OCI-LY7 (cell line): ENCODE results near the gene IQSEC1. TPM values are rescaled to one million over a fixed set of nuclear protein-coding genes. Genes with fewer than 3 reads are reported as not detected.
A peak's percentile ranks its signal among the peaks of the same experiment; 100 is the strongest.

Source experiments
- BruUV-seq: library from RNA; stranded (reverse); fragments of 400-500 nt; replicated peaks from 2 replicates; lab custom pipeline; 2021; lab: Mats Ljungman, UMichigan
- CTCF ChIA-PET: fragments of 300-600 bp; sonication (Branson Sonifier 250); formaldehyde crosslinking; loops from one replicate; lab custom pipeline; 2022; ENCODE audit warnings: antibody characterized with exemption; ENCODE audit not compliant: unreplicated experiment; lab: Charles Lee
- POLR2A ChIA-PET: fragments of 300-600 bp; sonication (Branson Sonifier 250); formaldehyde crosslinking; loops from one replicate; lab custom pipeline; 2022; ENCODE audit warnings: antibody characterized with exemption; lab: Charles Lee
- DNase-seq: peaks from one replicate; pipeline ENCODE4 v3.0.0-alpha.2; 2015; ENCODE audit warnings: low spot score
- H2AFZ ChIP-seq: fragments of 200-600 bp; sonication (generic), shearing (Covaris generic); 2 replicates; pipeline ENCODE4 v1.6.1; 2014; ENCODE audit warnings: mild to moderate bottlenecking, antibody characterized with exemption, low read length, moderate library complexity
- H3K27ac ChIP-seq: fragments of 200-600 bp; sonication (generic); 2 replicates; pipeline ENCODE4 v1.5.1; 2014; ENCODE audit warnings: mixed run types, low read depth, mild to moderate bottlenecking, moderate library complexity, low read length, inconsistent platforms; ENCODE audit not compliant: poor library complexity, severe bottlenecking
- H3K36me3 ChIP-seq: fragments of 200-600 bp; sonication (generic); 2 replicates; pipeline ENCODE4 v1.6.1; 2014; ENCODE audit warnings: mild to moderate bottlenecking, antibody characterized with exemption, low read length, moderate library complexity, mixed read lengths; ENCODE audit not compliant: insufficient read depth
- H3K4me1 ChIP-seq: fragments of 200-600 bp; sonication (generic); 2 replicates; pipeline ENCODE4 v1.5.1; 2014; ENCODE audit warnings: mild to moderate bottlenecking, low read length; ENCODE audit not compliant: insufficient read depth, poor library complexity, severe bottlenecking
- H3K4me2 ChIP-seq: fragments of 200-600 bp; sonication (generic); 2 replicates; pipeline ENCODE4 v1.6.1; 2014; ENCODE audit warnings: mild to moderate bottlenecking, low read length
- H3K4me3 ChIP-seq: fragments of 200-600 bp; sonication (generic); 2 replicates; pipeline ENCODE4 v1.5.1; 2014; ENCODE audit warnings: mild to moderate bottlenecking, low read depth, low read length; ENCODE audit not compliant: poor library complexity, severe bottlenecking
- H3K79me2 ChIP-seq: fragments of 200-600 bp; sonication (generic); 2 replicates; pipeline ENCODE4 v1.6.1; 2016; ENCODE audit warnings: low read depth, mild to moderate bottlenecking, low read length, moderate library complexity, mixed read lengths; ENCODE audit not compliant: insufficient read depth
- H3K9me2 ChIP-seq: fragments of 200-600 bp; sonication (generic); 2 replicates; pipeline ENCODE4 v1.6.1; 2016; ENCODE audit warnings: mild to moderate bottlenecking, low read length, mixed read lengths; ENCODE audit not compliant: insufficient read depth
- H3K9me3 ChIP-seq: fragments of 200-600 bp; sonication (generic); 2 replicates; pipeline ENCODE4 v1.6.1; 2014; ENCODE audit warnings: mild to moderate bottlenecking, mixed run types, low read length, mixed read lengths
- H4K20me1 ChIP-seq: fragments of 200-600 bp; sonication (generic); 2 replicates; pipeline ENCODE4 v1.6.1; 2014; ENCODE audit warnings: mild to moderate bottlenecking, antibody characterized with exemption, low read length, moderate library complexity, mixed read lengths; ENCODE audit not compliant: insufficient read depth
- EZH2phosphoT487 ChIP-seq: fragments of 200-600 bp; sonication (generic); IDR thresholded peaks from 2 replicates; pipeline ENCODE4 v1.6.1; 2018; ENCODE audit warnings: low read depth, borderline replicate concordance, mild to moderate bottlenecking, mixed run types, antibody characterized with exemption, low read length, moderate library complexity, mixed read lengths
- intact Hi-C: fragments of 100-400 bp; cut with micrococcal nuclease; formaldehyde crosslinking; loops from one replicate; pipeline ENCODE4 v1.10.0; 2022; ENCODE audit not compliant: unreplicated experiment
- total RNA-seq, 2 experiments: library from RNA; depleted of rRNA in 1 of 2; stranded (reverse); fragments of >200 nt in 1 of 2; shearing (Covaris generic) in 1 of 2; gene quantifications; 2 replicates each; pipeline ENCODE4 v1.2.3, GENCODE V29; 2014 to 2022
- TF ChIP-seq, protein P1 (sequence below): fragments of 200-600 bp; sonication (generic); conservative IDR thresholded peaks from 2 replicates; pipeline ENCODE4 v1.5.1; 2014; ENCODE audit warnings: mild to moderate bottlenecking, antibody characterized with exemption, low read length, moderate library complexity, mixed read lengths

Gene IQSEC1
- total RNA-seq, 2 experiments from 2014 or later: 25.2 to 70.1 TPM

DNA sequence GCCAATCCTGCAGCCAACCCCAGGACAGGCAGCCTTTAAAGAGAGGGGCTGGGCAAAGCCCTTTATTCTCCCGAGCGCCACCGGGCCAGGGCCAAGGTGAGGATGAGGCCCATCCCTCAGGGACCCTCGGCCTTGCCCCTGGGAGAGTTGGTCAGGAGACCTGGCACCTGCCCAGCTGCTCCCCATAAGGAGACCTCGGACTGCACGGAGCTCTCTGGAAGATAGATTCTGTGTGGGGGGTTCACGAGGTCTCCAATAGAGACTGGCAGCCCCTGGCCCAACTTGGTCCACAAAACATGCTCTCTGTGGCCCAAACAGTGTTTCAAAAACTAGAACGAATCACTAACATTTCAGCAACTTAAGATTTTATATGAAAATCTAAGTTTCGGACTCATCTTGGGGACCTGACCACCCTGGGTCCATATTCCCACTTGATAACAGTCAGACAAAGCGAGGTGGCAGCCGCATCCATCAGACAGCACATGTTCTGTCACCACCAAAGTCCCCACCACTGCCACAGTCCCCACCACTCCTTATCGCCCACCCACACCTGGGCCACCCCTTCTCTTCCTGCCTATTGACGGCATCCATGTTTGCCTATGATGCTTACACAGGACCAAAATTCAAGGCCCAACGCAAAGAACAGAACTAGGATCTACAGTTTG lies 117.4 kb downstream of the IQSEC1 start:
- Histone ChIP-seq H3K27ac (no peak overlapping the region), H3K9me3 (no peaks in the 10 kb centered on the region), H3K4me3 (no peak overlapping the region), H4K20me1 (peaks cover 3% of the 10 kb centered on the region; the same call in 1 of the 2 replicates), H3K4me2 (peak overlapping the region; percentile 8; the same call in 1 of the 2 replicates), H3K79me2 (peaks cover 7% of the 10 kb centered on the region; the same call in 1 of the 2 replicates), H3K9me2 (no peaks in the 10 kb centered on the region), H3K36me3 (no peaks in the 10 kb centered on the region), H3K4me1 (peaks cover 33% of the 10 kb centered on the region), H2AFZ (no peak overlapping the region)
- ChIA-PET CTCF (no interaction called here), POLR2A (no interaction called here)
- intact Hi-C loops: no loop called here
- no peak for DNase-seq
- no TSS peak for BruUV-seq
- TF ChIP-seq, protein P1, sequence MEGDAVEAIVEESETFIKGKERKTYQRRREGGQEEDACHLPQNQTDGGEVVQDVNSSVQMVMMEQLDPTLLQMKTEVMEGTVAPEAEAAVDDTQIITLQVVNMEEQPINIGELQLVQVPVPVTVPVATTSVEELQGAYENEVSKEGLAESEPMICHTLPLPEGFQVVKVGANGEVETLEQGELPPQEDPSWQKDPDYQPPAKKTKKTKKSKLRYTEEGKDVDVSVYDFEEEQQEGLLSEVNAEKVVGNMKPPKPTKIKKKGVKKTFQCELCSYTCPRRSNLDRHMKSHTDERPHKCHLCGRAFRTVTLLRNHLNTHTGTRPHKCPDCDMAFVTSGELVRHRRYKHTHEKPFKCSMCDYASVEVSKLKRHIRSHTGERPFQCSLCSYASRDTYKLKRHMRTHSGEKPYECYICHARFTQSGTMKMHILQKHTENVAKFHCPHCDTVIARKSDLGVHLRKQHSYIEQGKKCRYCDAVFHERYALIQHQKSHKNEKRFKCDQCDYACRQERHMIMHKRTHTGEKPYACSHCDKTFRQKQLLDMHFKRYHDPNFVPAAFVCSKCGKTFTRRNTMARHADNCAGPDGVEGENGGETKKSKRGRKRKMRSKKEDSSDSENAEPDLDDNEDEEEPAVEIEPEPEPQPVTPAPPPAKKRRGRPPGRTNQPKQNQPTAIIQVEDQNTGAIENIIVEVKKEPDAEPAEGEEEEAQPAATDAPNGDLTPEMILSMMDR: no peak
- no peak for TF ChIP-seq EZH2phosphoT487

DNA sequence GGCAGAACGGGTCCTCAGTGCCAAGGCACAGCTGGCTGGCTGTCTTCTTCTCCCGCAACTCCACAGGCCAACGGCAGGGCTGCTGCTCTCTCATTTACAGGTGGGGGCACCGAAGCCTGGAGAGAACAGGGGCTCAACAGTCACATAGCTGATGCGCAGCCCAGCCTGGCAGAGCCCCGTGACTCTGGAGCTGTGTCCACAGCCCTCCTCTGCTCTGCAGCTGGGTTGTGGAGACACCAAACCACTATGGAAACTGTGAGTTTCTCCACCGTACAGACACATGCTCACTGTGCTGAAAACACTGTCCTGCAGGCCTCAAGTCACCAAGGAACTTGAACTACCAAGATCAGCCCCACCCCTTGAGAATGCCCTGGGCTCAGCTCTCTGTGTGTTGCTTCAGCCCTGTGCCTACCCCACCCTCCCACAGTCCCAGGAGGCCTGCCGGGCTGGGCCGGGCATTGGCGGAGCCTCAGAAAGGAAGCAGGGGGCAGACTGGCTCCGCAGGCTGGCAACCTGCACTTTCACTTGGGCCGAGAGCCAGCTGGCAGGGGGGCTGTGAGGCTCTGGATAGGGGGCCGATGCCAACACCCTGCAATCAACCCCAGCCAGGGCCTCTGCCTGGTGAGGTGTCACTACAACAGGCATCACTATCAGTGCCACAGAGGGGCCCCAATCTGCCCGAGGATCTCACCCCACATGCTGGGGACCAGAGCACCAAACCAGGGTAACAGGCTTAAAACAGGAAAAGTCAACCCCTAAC lies 118.2 kb downstream of the IQSEC1 start:
- H2AFZ ChIP-seq: no peak overlapping the region
- H3K4me3 ChIP-seq: no peak overlapping the region
- no peaks in the 10 kb centered on the region for H3K9me2 ChIP-seq
- peaks cover 26% of the 10 kb centered on the region for H3K4me1 ChIP-seq
- BruUV-seq: no TSS peak
- DNase-seq: peak; percentile 52
- no peak for TF ChIP-seq EZH2phosphoT487
- TF ChIP-seq, protein P1: no peak
- no peak overlapping the region for H3K27ac ChIP-seq
- peak overlapping the region; percentile 8; the same call in 1 of the 2 replicates for H3K4me2 ChIP-seq
- intact Hi-C loops: no loop called here
- ChIA-PET CTCF (no interaction called here), POLR2A (no interaction called here)
- H4K20me1 ChIP-seq: peaks cover 3% of the 10 kb centered on the region; the same call in 1 of the 2 replicates
- H3K36me3 ChIP-seq: no peaks in the 10 kb centered on the region
- H3K9me3 ChIP-seq: no peaks in the 10 kb centered on the region
- H3K79me2 ChIP-seq: peaks cover 7% of the 10 kb centered on the region; the same call in 1 of the 2 replicates
